H1 (cell line): Measurements from ENCODE around the gene SPEF1. TPM values are rescaled to one million over a fixed set of nuclear protein-coding genes. Genes with fewer than 3 reads are reported as not detected.

Experiments used
- CHD7 ChIP-seq: fragments of 300-600 bp; sonication (generic); IDR thresholded peaks from 2 replicates; pipeline ENCODE4 v1.7.1; 2012; ENCODE audit warnings: low read length, moderate library complexity, mild to moderate bottlenecking, inconsistent platforms; ENCODE audit not compliant: insufficient replicate concordance
- polyA plus RNA-seq, 7 experiments: library from polyadenylated mRNA; depleted of rRNA in 3 of 7; stranded (reverse) in 5 of 7; unstranded in 2 of 7; fragments of >200 nt in 5 of 7; fragments of 200-250 nt in 2 of 7; gene quantifications; 1 replicate in 5 of 7; 2 replicates in 1 of 7; 4 replicates in 1 of 7; pipeline versions ENCODE4 v1.2.1 to v1.2.3, GENCODE V29; 2011 to 2013; ENCODE audit warnings: missing spikeins in 2 of 7, mixed read lengths in 2 of 7
- total RNA-seq: library from RNA; stranded (reverse); fragmentation: NEBNext Ultra II Directional; extraction: Animal tissue kit (Norgen Biotek cat#: 25700); gene quantifications from 2 replicates; pipeline ENCODE4 v1.2.1, GENCODE V29; 2021

SPEF1 gene
- total and polyA plus RNA-seq, 2 of the 8 experiments (the other 6 are each of a cell fraction or from before 2014, with no cell fraction given), result 0.51 to 0.71 TPM

- no peak for TF ChIP-seq CHD7
Observed at GRCh38 chr20:3813848-3814581, 32.8 kb upstream of the SPEF1 start (continued).
